Measurements from ENCODE around the gene MSI2.

The MSI2 gene

GRCh38 chr17:57315061-57316015, 59.0 kb downstream of the MSI2 start:
- DNase-seq = no peak

DNA sequence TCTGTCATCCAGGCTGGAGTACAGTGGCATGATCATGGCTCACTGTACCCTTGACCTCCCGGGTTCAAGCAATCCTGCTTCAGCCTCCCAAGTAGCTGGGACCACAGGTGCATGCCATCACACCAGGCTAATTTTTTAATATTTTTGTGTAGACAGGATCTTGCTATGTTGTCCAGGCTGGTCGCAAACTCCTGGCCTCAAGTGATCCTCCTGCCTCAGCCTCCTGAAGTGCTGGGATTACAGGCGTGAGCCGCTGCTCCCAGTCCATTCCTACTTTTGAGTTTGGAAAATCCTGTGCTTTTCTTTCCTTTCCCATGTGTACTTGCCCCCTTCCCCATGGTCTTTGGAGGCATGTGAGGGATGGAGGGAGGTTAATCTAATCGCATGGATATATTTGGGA, 60.0 kb downstream of the MSI2 start:
- DNase-seq = no peak

- DNase-seq = no peak
These were observed 60.8 kb downstream of the MSI2 start for GRCh38 chr17:57317079-57317478.

DNA sequence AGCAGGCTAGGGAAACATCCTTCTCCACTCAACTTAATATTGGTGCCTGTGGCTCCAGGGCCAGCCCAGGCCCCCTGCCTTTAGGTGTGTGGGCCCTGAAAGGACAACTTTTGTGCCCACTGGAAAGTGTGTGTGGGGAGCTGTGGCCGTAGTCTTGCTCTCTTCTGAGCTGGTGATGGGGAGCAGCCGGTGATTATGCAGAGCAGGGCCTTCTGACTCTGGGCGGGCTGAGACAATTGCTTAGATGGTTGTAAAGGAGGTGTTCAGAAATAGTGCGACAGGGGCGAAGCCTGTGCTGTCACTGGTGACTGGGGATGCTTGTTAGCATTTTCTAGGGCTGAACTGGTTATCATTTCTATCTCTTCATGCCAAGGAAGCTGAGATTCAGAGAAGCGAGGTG, 62.6 kb downstream of the MSI2 start:
- DNase-seq = no peak

DNA sequence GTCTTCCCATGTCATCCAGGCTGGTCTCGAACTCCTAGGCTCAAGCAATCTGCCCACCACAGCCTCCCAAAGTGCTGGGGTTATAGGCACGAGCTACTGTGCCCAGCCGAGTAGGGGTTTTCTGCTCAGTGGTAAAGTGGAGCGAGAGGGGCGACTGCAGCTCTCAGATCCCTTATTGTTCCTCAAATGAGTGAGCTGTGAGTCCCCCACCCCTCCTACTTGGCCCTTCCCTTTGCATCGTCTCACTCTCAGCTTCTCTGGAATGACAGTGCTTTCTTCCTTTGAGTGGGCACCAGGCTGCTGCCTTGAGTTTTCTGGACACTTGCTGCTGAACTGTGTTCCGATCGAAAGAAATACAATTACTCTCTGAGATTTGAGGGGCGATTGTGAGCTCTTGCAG, 63.5 kb downstream of the MSI2 start:
- no peak for DNase-seq

- no peak for DNase-seq
These were observed 67.1 kb downstream of the MSI2 start for GRCh38 chr17:57323391-57323790.

GRCh38 chr17:57324060-57324459, 67.7 kb downstream of the MSI2 start:
- DNase-seq = no peak

- DNase-seq = no peak
These were observed 68.3 kb downstream of the MSI2 start for GRCh38 chr17:57324631-57325030.

DNA sequence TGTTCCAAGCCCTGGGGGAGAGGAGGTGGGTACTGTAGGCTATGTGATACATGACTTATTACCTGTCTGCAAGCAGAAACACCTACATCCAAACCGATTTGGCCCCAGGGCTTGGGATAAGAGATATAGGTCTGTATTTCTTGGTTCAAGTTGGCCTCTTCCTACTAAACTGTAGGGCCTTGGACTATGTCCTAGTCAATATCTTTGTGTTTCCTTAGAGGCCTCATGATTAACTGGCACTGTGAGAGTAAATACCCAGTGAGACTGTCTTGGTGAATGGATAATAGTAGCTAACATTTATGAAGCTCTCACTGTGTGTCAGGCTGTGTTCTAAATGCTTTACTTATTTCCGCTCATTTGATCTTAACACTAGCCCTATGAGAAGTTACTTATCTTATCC, 70.0 kb downstream of the MSI2 start:
- DNase-seq = no peak

DNA sequence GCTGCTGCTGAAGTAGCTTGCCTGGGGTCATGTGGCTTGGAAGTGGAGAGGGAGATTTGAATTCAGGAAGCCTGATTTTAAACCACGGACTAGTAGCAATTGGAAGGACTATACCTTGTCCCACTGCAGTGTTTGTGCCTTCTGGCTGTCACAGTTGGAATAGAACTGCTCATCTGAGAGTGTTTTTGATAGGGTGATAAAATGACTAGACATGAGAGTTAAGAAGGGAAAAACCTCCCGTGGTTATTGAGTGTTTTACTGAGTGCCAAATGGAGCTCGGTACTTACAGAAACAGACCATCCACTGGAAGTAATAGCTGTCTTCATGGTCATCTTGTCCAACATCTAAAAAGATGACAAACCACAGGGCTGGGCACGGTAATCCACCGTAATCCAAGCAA, 70.4 kb downstream of the MSI2 start:
- DNase-seq = no peak

DNA sequence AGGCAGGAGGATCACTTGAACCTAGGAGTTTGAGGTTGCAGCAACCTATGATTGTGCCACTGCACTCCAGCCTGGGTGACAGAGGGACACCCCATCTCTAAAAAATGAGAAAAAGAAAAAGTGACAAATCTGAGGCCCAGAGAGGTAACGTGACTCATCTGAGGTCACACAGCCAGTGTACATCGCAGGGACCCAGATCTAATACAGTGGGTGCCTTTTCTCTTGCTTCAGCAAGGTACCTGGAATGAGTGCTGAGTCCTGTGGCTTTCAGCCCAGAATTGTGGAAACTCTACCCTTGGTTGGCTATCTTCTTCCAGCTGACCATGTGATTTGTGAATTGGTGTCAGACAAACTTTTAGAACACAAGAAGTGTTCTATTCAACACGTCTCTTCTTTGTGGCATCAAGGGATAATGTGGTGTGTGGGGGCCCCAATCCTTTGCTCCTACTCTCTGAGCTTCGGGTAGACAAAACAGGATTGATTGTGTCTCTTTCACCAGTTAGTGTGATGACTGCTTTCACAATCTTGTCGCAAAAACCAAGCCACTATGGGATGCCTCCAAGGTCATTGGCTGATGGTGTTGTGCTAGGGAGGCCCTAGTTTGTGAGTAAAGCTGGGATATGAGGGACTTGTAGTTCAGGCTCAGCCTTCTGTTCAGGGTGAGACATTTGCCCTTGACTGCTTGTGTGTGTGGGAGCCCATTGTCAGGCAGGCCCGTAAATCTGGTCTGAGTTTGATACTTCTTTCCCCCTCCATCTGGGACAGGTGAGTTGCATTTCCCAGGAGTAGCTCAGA, 71.0 kb downstream of the MSI2 start:
- DNase-seq = no peak

DNA sequence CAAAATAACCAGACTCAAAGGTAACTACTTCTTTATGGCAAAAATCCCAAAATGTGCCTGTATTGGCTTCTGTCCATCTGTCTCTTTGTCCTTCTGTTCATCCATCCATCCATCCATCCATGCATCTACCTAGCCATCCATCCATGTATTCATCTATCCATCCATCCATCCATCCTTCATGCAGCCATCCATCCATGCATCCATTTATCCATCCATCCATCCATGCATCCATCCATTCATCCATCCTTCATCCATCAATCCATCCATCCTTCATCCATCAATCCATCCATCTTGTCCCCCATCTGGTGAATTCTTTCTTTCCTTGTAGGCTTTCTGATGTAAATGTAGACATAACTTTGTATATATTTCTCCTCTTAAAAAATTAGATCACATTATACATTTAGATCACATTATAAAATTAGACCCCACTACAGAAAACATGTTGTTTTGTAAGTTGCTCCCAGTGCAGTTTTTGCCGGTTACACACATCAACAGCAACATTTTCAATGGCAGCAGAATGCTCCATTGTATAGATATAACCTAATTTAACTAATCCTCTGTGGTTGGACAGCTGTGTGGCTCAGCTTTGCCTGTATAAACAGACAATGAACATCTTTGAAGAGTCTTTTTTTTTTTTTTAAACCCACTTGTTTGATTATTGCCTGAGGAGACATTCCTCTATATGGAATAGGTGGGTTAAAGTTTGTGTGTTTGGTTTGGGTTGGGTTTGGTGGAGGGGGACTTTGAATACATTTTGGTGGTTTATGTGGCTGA, 72.0 kb downstream of the MSI2 start:
- DNase-seq = no peak

DNA sequence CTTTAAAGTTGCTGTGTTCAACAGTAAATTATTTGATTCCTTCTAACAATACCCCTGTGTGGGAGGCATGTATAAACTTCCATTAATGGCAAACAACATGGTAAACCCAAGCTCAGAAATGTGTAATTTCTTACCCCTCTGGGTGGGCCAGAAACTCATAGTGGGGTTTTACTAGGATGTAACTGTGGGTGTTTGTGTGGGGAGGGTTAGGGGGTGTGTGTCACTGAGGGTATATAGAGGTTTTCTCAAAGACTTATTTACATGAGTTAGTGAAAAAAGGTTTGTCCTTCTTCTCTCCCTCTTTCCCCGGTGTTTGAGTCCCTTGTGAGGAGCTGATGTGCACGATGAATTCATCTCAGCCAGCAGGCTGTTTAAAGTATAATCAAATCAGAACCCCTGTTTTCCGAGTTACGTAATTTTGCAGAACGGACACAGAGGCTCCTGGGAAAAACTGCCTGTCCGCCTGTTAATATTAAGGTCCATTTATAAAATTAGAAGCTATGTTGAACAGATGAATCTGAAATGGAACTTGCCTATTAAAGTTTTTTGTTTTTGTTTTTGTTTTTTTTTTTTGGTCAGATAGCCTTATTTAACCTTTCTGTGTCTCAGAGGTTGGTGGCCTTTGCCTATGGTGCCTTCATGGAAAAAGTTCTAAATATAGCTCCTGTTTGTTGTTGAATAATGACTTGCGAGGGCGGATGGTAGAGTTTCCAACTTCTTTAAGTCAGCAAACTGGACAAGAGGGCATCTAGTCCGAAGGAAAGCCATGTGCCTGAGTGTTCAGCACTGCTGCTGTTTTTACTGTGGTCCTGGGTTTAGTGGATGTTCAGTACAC, 73.3 kb downstream of the MSI2 start:
- DNase-seq = no peak

- DNase-seq = no peak
These were observed 74.3 kb downstream of the MSI2 start for GRCh38 chr17:57330587-57330986.

DNA sequence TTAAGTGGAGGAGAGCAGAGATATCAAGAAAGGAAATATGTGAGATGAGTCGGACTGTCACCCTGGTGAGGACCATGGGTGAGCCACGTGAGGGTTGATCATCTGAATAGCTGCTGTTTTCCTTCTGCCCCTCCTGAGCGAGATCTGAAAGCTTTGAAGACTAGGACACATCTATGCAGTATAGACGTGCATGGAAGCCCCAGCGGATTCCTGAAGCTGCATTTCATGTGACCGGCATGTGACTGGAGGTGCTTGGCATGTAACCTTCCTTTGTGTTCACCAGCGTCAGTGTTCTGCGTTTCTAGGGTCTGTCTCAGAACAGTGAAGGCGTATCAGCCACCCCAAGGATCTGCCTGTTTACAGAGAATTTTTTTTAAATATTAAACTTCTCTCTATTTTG, 75.1 kb downstream of the MSI2 start:
- DNase-seq = no peak

GRCh38 chr17:57332501-57332900, 76.2 kb downstream of the MSI2 start:
- DNase-seq = no peak

DNA sequence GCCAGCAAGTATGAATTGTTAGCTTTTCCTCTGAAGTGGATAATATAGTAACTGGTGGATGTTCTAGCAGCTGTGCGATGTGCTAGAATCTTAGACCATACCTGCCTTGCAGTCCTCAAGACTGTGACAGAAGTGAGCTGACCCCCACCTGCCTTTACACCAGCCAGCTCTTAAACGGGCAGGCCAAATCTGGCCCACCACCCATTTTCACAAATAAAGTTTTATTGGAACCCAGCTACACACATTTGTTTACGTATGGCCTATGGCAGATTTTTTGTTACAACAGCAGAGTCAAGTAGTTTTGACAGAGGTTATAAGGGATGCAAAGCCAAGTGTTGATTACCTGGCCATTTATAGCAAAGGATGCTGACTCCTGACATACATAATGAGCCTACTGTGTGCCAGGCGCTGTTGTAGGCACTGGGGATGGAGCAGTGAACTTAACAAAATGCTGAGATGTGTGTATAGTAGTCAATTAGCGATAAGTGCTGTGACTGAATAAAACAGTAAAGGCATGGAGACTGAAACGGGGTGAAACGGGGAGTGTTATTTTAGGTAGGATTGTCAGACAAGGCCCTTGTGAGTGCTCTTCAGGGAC, 79.0 kb downstream of the MSI2 start:
- DNase-seq = no peak

GRCh38 chr17:57337390-57337789, 81.1 kb downstream of the MSI2 start:
- peak in 12 of 56 donors; percentile 14 to 53 (median 34) for DNase-seq

- DNase-seq = no peak
These were observed 82.1 kb downstream of the MSI2 start for GRCh38 chr17:57338257-57338914.

Data from nucleus accumbens (tissue), 56 donors.